GM18517 (cell line): ENCODE measurements around the gene CYP46A1.
"Not testable (repeated sequence)": the region's sequence is repeated elsewhere in the genome, so short reads cannot be mapped to it uniquely, and the experiment has no call there.

Source experiments
- ATAC-seq: cut with Tn5 transposase; IDR thresholded peaks from one replicate; pipeline ENCODE4 v1.9.1; 2021; ENCODE audit warnings: mild to moderate bottlenecking, moderate library complexity; ENCODE audit not compliant: unreplicated experiment

The CYP46A1 gene

GRCh38 chr14:99656171-99656570 is 27.9 kb upstream of the CYP46A1 start:
- ATAC-seq: no peak

DNA sequence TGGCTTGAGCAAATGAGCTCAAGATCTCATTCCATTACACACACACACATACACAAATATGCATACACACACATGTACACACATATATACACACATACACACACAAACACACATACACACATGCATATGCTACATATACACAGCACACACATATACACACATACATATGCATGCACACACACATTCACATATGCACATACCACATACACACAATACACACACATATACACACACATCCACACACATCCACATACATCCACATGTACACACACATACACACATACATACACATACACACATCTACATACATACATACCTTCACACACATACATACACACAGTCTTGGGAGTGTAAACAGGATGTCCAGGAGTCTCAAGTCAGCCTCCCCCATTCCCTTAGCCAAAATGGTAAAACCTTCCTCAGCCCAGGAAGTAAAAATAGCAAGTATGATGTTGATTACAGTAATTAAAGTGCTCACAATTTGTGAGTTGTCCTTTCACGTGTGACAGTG is 26.4 kb upstream of the CYP46A1 start:
- no peak for ATAC-seq

DNA sequence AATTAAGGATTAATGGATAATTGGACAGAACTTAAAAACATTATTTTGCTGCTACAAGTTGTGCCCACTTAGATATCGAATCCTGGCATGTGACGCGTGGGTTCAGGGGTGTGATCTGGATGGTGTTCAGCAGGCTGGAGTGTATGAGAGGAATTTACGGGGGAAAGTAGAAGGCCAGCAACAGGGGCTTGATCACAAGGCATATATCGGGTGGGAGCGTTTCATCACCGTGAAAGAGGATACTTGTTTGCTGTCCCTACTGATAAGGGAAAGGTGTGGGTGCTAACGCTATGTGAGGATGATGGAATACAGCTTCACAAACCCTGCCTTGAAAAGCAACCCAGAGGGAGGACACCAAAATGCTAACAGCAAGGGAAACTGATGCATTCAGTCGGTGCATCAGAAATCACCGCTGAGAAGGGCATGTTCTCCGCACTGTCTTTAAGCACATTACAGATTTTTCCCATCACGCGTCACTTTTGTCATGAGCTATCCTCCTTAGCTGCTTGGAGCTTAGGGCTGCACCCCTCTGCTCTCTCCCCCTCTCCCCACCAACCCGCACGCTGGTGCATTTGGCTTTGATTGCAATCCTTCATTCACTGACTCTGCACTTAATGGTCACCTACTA is 25.8 kb upstream of the CYP46A1 start:
- no peak for ATAC-seq

DNA sequence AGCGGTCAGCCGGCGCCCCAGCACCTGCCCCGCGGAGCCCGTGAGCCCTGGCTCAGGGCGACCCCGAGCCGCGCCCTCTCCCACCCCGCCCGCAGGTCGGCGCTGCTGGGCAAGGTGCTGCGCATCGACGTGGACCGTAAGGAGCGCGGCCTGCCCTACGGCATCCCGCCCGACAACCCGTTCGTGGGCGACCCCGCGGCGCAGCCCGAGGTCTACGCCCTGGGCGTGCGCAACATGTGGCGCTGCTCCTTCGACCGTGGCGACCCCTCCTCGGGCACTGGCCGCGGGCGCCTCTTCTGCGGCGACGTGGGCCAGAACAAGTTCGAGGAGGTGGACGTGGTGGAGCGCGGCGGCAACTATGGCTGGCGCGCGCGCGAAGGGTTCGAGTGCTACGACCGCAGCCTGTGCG is 24.8 kb upstream of the CYP46A1 start:
- ATAC-seq: no peak

DNA sequence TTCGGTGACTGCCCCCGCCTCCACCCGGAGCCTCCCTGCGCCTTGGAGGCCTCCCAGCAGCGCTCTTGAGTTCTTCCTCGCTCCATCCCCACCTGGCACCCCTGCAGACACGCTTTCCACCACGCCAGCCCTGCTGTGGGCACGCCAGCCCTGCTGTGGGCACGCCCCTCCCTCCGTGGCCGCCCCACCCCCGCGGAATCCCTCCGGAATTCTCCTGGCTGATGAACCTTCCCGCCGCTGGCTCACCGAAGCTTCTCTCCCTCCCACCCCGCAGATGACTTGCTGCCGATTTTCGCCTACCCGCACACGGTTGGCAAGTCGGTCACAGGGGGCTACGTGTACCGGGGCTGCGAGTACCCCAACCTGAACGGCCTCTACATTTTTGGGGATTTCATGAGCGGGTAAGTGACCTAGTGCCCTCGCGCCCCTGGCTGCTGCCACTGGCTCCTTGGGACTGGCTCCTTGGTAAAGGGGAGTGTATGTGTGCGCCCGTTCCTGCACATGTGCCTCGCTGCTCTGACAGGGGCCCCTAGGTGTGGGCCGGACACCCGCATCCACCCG is 24.0 kb upstream of the CYP46A1 start:
- ATAC-seq: no peak

DNA sequence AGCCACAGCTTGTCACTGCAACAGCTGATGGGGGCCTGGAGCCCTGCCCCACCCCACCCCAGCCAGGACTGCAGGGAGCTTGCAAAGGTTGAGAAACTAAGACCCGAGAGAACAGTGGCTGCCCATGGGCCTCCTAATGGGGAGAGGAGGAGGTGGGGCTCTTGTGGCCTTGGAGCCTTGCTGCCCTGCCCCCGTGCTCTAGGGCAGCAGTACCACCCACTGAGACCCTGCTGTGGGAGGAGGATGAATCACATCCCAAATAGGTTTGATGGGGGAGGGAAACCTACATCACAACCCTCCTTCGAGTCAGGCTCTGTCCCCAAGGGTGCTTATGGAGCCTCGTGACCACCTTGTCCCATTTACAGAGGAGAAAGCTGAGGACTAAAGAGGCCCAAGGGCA is 23.3 kb upstream of the CYP46A1 start:
- ATAC-seq: no peak

DNA sequence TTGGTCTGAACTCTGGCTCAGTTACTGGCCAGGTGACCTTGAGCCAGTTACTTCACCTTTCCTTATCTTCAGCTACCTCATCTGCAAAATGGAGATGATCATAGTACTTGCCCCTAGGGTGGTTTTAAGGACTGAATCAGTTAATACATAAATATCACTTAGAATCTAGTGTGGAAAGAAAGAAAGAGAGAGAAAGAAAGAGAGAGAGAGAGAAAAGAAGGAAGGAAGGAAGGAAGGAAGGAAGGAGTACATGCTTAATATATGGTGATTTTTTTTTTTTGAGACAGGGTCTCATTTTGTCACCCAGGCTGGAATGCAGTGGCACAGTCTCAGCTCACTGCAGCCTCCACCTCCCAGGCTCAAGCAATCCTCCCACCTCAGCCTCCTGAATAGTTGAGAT is 22.9 kb upstream of the CYP46A1 start:
- ATAC-seq: not testable (repeated sequence)

GRCh38 chr14:99662846-99663245 is 21.3 kb upstream of the CYP46A1 start:
- ATAC-seq: no peak

DNA sequence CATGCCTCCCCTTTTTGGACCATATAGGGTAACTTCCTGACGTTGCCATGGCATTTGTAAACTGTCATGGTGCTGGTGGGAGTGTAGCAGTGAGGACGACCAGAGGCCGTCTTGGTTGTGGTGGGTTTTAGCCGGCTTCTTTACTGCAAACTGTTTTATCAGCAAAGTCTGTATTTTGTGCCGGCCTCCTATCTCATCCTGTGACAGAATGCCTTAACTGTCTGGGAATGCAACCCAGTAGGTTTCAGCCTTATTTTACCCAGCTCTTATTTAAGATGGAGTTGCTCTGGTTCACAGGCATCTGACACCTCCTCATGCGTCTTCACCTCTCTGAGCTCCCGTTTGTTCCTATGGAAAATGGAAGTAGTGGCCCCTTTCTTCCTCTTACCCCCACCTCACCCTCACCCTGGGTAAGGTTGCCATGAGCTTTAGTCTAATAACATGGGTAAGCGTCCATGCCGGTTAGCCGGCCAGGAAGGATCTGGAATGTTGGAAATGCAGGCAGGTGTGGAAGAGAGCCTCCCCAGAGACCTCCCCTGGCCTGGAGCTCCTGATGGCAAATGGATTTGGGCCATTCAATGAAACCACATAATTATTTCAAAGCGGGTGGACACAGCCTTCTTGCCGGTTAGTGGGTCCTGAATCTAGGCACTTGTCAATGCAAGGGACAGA is 20.6 kb upstream of the CYP46A1 start:
- ATAC-seq: no peak

DNA sequence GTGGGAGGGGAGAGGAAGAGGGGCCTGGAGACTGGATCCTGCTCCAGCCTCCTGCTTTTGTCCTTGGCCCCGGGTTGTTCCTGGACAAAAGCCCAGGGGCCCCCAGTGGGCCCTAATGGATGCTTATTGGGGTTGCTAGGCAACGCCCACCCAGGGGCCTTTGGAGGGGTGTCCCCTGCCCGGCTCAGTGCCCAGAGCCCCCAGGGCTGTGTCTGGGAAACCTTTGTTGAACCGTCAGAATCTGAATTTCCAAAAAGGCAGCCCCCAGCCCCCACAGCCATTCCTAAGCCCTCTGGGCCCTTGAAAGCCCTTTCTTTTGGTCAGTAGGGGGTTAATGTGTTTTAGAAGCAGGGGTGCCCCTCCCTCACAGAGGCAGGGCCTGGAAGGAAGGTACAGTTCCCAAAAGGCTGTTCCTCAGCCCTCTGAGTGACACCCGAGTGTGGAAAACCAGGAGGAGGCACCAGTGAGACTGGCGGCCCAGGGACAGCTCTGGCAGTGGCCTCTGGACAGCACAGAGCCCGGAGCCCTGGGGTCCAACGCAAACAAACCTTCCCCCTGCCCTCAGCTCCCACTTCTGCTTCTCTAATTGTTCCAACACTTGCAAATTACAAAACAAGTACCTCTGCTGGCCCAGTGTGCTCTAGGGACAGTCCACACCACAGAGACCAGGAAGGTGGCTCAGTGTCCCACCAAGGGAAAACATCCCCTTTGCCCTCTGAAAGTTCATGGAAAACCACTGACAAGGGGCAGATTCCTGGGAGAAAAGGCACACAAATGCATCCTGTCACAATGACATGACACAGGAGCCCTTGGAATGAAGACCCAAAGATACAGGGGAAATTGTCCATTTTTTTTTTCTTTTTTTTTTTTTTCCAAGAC is 19.8 kb upstream of the CYP46A1 start:
- ATAC-seq: no peak

DNA sequence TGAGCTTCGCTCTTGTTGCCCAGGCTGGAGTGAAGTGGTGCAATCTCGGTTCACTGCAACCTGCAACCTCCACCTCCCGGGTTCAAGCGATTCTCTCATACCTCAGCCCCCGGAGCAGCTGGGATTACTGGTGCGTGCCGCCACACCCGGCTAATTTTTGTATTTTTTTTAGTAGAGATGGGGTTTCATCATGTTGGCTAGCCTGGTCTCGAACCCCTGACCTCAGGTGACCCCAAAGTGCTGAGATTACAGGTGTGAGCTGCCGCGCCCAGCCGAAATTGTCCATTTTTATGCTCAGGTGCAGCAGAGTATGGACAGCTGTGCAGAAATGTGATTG is 19.2 kb upstream of the CYP46A1 start:
- ATAC-seq: no peak

DNA sequence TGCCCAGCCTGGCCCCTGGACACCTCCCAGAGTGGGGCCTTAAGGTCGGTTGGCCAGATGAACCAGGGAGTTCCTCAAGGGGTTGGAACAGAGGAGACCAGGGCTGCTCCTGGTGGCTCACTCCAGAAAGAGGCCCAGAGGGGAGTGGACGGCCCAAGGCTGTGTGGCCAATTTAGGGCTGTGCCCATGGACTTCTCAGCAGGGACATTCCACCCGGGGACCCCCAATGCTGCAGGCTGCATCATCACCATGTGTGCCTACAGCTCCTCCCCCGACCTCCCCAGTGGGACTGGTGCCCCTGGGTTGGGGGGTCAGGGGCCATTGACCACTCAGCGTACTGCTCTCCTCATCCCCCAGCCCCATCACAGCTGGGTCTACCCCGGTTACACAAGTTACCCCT is 17.6 kb upstream of the CYP46A1 start:
- no peak for ATAC-seq

- ATAC-seq: no peak
Measured at GRCh38 chr14:99667045-99667444, 17.1 kb upstream of the CYP46A1 start.

DNA sequence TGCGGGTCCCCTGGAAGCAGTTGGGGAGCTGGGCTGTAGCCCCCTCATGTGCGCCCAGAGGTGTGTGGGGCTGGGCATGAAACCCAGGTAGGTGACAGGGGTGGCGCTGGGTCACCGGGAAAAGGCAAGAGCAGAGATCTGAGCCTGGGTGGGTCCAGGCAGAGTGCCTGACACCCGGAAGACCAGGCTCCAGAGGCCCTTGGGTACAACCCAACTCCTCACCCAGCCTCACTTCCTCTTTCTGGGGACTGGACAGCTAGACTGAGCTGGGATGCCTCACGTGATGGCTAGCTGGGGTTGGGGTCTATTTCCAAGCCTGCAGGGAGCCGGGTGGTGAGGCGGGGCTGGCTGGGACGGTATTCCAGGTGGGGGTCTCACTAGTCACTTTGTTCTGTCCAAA is 16.3 kb upstream of the CYP46A1 start:
- ATAC-seq: no peak

- ATAC-seq: no peak
Measured at GRCh38 chr14:99668307-99669295, 15.5 kb upstream of the CYP46A1 start.

GRCh38 chr14:99670361-99671234 is 13.5 kb upstream of the CYP46A1 start:
- no peak for ATAC-seq

DNA sequence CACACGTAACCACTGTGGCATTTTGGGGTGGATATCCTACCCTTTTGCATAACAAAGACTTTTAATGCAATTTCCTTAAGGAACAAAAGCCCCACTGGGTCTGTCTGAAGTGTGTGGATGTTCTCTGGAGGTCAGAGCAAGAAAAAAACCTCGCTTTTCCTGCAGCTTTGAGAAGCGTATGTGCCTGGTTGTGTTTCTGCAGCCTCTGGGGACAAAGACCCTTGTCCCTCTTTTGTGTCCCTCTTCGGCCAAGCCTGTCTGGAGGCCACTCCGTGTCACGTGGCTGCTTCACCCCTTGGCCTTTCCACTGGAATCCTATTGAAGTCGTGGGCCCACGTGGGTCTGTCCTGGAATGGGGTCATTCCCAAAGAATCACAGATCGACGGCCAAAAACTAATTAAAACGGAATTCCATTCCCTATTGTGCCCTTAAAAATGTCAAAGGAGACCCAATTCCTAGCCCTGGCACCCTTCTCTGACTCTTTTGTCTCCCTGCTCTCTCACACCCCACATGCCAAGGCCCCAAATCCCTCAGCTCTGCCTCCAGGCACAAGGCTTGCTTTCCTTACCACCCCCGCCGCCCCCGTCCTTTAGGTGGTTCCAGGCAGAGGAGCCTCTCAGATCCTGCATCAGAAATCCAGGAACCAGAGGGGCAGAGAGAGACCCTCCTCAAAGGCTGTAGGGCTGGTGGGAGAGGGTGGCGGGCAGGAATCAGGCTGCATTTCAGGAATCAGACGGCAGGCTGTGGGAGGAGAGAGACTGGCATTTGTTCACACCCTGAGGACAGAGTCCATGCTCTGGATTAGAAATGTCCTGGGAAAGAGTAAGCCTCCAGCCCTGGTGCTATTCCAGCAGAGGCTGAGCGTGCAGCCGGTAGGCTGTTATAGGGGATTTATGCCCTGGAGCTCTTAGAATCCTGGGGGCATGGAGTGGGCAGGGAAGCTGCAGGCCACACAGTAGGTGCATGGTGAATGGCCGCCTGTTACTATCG is 12.6 kb upstream of the CYP46A1 start:
- no peak for ATAC-seq
